Measurements from ENCODE around the gene MYO5A. TPM values are rescaled to one million over a fixed set of nuclear protein-coding genes. Genes with fewer than 3 reads are reported as not detected.

Gene MYO5A
- total RNA-seq, 1 experiment from 2014 or later: 17.6 TPM

DNA sequence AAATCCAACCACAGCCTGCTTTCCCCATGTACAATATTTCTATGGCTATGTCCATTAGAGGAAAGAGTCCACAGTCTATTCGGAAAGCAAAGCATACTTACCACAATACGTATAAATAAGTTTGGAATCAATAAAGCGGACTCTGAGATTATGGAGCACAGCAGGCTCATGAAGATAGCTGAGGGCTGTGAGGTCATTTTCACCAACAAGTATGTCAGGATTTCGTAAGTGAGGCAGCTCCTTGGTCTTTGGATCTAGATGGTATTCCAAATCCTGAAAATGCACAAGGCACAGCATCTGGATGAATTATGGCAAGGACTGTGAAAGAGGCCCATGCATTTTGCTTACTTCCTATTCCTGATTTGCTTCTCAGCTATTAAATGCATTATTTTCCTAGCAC, 100.4 kb downstream of the MYO5A start:
- CTCF ChIA-PET: no interaction called here
- BruUV-seq (replicated peaks): no TSS peak

DNA sequence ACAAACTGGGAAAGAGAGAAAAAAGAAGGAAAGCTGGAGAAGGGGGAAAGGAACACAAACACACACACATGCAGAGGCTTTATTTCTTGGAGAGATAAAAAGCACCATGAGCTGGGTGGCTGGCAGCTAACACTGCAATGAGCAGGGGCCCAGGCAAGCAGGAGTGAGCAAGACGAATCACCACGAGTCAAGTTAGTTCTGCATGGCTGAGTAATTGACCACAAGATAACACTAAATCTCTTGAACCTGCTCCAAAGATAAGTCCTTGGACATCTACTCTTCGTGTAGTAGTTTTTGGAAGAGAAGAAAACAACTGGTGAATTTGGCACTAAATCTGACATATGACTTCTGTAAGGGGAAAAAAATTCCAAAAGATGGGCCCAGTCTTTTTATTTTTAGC, 100.9 kb downstream of the MYO5A start:
- peak; percentile 55; the same call in 1 of the 2 replicates for ATAC-seq
- H3K4me1 ChIP-seq (ENCODE audit: control insufficient read depth in 1 of 2, insufficient read depth in 2 of 2, low read length in 2 of 2): peaks cover 0 to 6% of the 10 kb centered on the region in 2 experiments; a peak in 2 of 4 replicates
- POLR2A ChIA-PET: no interaction called here
- peak; percentile 2 for DNase-seq (ENCODE audit: low read depth, low spot score)
- H3K27ac ChIP-seq (ENCODE audit: low read depth, low read length): no peak overlapping the region
- RAD21 ChIA-PET (ENCODE audit: low non-redundant PET in 1 of 2, low total read pairs in 2 of 2, uncharacterized antibody in 2 of 2, unreplicated experiment in 2 of 2): no interaction called here
- no peaks in the 10 kb centered on the region for H3K27me3 ChIP-seq (ENCODE audit: insufficient read depth, low read length)
- no peaks in the 10 kb centered on the region for H3K79me2 ChIP-seq (ENCODE audit: insufficient read depth, low read length)
- no peak overlapping the region for H3K4me2 ChIP-seq (ENCODE audit: low read length)
- H2AFZ ChIP-seq (ENCODE audit: low read depth, low read length, poor library complexity, severe bottlenecking): no peak overlapping the region
- BruUV-seq (replicated peaks): no TSS peak
- H4K20me1 ChIP-seq (ENCODE audit: insufficient read depth): no peaks in the 10 kb centered on the region
- H3K9ac ChIP-seq (ENCODE audit: low read length): no peak overlapping the region
- H3K9me2 ChIP-seq (ENCODE audit: insufficient read depth): no peaks in the 10 kb centered on the region
- CTCF ChIA-PET: no interaction called here
- no peaks in the 10 kb centered on the region for H3K9me3 ChIP-seq (ENCODE audit: control insufficient read depth in 1 of 2, insufficient read depth in 1 of 2, low read depth in 1 of 2, low read length in 2 of 2)
- no peak overlapping the region for H3K4me3 ChIP-seq (replicated peaks in 1 of 2; ENCODE audit: low read depth in 1 of 2, low read length in 2 of 2)
- TF ChIP-seq EGR1 (IDR thresholded peaks at IDR 0.05; ENCODE audit: low read depth): no peak
- TF ChIP-seq POLR2A (IDR thresholded peaks at IDR 0.05; ENCODE audit: borderline replicate concordance, extremely low read depth, insufficient read depth, insufficient read length): no peak
- no peak for TF ChIP-seq ZFX (IDR thresholded peaks at IDR 0.05)
- no peak for TF ChIP-seq CEBPB (IDR thresholded peaks at IDR 0.05; ENCODE audit: low read depth)
- no peak for TF ChIP-seq EZH2phosphoT487 (IDR thresholded peaks at IDR 0.05; ENCODE audit: borderline replicate concordance)
- no peak for TF ChIP-seq TCF7L2 (IDR thresholded peaks at IDR 0.05; ENCODE audit: borderline replicate concordance, extremely low read depth, insufficient read depth, insufficient read length)
- no peak for TF ChIP-seq JUND (IDR thresholded peaks at IDR 0.05)
- TF ChIP-seq ZNF274 (IDR thresholded peaks at IDR 0.05; ENCODE audit: low read depth, low read length): no peak
- TF ChIP-seq, protein P1, sequence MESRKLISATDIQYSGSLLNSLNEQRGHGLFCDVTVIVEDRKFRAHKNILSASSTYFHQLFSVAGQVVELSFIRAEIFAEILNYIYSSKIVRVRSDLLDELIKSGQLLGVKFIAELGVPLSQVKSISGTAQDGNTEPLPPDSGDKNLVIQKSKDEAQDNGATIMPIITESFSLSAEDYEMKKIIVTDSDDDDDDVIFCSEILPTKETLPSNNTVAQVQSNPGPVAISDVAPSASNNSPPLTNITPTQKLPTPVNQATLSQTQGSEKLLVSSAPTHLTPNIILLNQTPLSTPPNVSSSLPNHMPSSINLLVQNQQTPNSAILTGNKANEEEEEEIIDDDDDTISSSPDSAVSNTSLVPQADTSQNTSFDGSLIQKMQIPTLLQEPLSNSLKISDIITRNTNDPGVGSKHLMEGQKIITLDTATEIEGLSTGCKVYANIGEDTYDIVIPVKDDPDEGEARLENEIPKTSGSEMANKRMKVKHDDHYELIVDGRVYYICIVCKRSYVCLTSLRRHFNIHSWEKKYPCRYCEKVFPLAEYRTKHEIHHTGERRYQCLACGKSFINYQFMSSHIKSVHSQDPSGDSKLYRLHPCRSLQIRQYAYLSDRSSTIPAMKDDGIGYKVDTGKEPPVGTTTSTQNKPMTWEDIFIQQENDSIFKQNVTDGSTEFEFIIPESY (IDR thresholded peaks at IDR 0.05; ENCODE audit: extremely low read depth, insufficient replicate concordance, low read length): no peak
- no peak for TF ChIP-seq POLR2AphosphoS5 (IDR thresholded peaks at IDR 0.05; ENCODE audit: low read depth, low read length)
- TF ChIP-seq SRF (IDR thresholded peaks at IDR 0.05; ENCODE audit: low read depth): no peak
- TF ChIP-seq EZH2 (IDR thresholded peaks at IDR 0.05): no peak
- H3K36me3 ChIP-seq (ENCODE audit: control insufficient read depth in 1 of 2, insufficient read depth in 2 of 2, low read length in 2 of 2): no peaks in the 10 kb centered on the region
- intact Hi-C loops (cut with micrococcal nuclease): no loop called here

More for the DNA sequence above, 100.4 kb downstream of the MYO5A start:
- Histone ChIP-seq H3K27me3 (ENCODE audit: insufficient read depth, low read length) (no peaks in the 10 kb centered on the region), H4K20me1 (ENCODE audit: insufficient read depth) (no peaks in the 10 kb centered on the region), H3K9me2 (ENCODE audit: insufficient read depth) (no peaks in the 10 kb centered on the region), H3K4me3 (replicated peaks in 1 of 2; ENCODE audit: low read depth in 1 of 2, low read length in 2 of 2) (no peak overlapping the region), H3K4me2 (ENCODE audit: low read length) (no peak overlapping the region), H2AFZ (ENCODE audit: low read depth, low read length, poor library complexity, severe bottlenecking) (no peak overlapping the region), H3K9me3 (ENCODE audit: control insufficient read depth in 1 of 2, insufficient read depth in 1 of 2, low read depth in 1 of 2, low read length in 2 of 2) (no peaks in the 10 kb centered on the region), H3K36me3 (ENCODE audit: control insufficient read depth in 1 of 2, insufficient read depth in 2 of 2, low read length in 2 of 2) (no peaks in the 10 kb centered on the region), H3K79me2 (ENCODE audit: insufficient read depth, low read length) (no peaks in the 10 kb centered on the region), H3K4me1 (ENCODE audit: control insufficient read depth in 1 of 2, insufficient read depth in 2 of 2, low read length in 2 of 2) (peaks cover 0 to 6% of the 10 kb centered on the region in 2 experiments; a peak in 2 of 4 replicates), H3K9ac (ENCODE audit: low read length) (no peak overlapping the region), H3K27ac (ENCODE audit: low read depth, low read length) (no peak overlapping the region)
- no peak for ATAC-seq
- intact Hi-C loops (cut with micrococcal nuclease): no loop called here
- TF ChIP-seq ELF1 (IDR thresholded peaks at IDR 0.05; ENCODE audit: borderline replicate concordance, low read depth): no peak
- no peak for TF ChIP-seq SIN3A (IDR thresholded peaks at IDR 0.05; ENCODE audit: low read depth)
- TF ChIP-seq TCF7L2 (IDR thresholded peaks at IDR 0.05; ENCODE audit: borderline replicate concordance, extremely low read depth, insufficient read depth, insufficient read length): no peak
- no peak for TF ChIP-seq SP1 (IDR thresholded peaks at IDR 0.05; ENCODE audit: low read depth)
- no peak for TF ChIP-seq CEBPB (IDR thresholded peaks at IDR 0.05; ENCODE audit: low read depth)
- TF ChIP-seq YY1 (IDR thresholded peaks at IDR 0.05; ENCODE audit: extremely low read depth, insufficient replicate concordance, low read depth, low read length): no peak
- ChIA-PET RAD21 (ENCODE audit: low non-redundant PET in 1 of 2, low total read pairs in 2 of 2, uncharacterized antibody in 2 of 2, unreplicated experiment in 2 of 2) (no interaction called here), POLR2A (no interaction called here)
- DNase-seq (ENCODE audit: low read depth, low spot score): no peak

Data from HCT116 (cell line).